CD14-positive monocyte (primary cell): ENCODE results near the gene XNDC1N. TPM values are rescaled to one million over a fixed set of nuclear protein-coding genes. Genes with fewer than 3 reads are reported as not detected.

Experiments used
- DNase-seq, 3 donors: peaks; one replicate each; pipeline ENCODE4 v3.0.0-alpha.2; 2011 to 2022
- H2AFZ ChIP-seq: 2 replicates; pipeline ENCODE4 v1.6.0; 2012; ENCODE audit warnings: mild to moderate bottlenecking, low read depth, low read length, inconsistent platforms; ENCODE audit not compliant: insufficient read depth, poor library complexity, severe bottlenecking
- H3K27ac ChIP-seq, 2 donors: 1 replicate in 1 of 2; 2 replicates in 1 of 2; pipeline ENCODE4 v1.5.1; 2012 to 2013; ENCODE audit warnings: low read length in 2 of 2, control low read depth in 1 of 2, inconsistent platforms in 1 of 2, low read depth in 1 of 2, mild to moderate bottlenecking in 1 of 2
- H3K27me3 ChIP-seq, 2 donors: one replicate each; pipeline versions ENCODE4 v1.6.0 to v1.6.1; 2011 to 2013; ENCODE audit warnings: low read length in 2 of 2; ENCODE audit not compliant: control insufficient read depth in 2 of 2, insufficient read depth in 2 of 2
- H3K36me3 ChIP-seq, 2 donors: replicated peaks in 1 of 2; 1 replicate in 1 of 2; 2 replicates in 1 of 2; pipeline versions ENCODE4 v1.5.1 to v1.6.1; 2012 to 2013; ENCODE audit warnings: low read length in 2 of 2, control low read depth in 1 of 2, inconsistent platforms in 1 of 2, mild to moderate bottlenecking in 1 of 2; ENCODE audit not compliant: insufficient read depth in 2 of 2, control insufficient read depth in 1 of 2
- H3K4me1 ChIP-seq, 2 donors: 1 replicate in 1 of 2; 2 replicates in 1 of 2; pipeline versions ENCODE4 v1.5.1 to v1.6.1; 2012 to 2013; ENCODE audit warnings: low read length in 2 of 2, control low read depth in 1 of 2, inconsistent platforms in 1 of 2, mild to moderate bottlenecking in 1 of 2, moderate library complexity in 1 of 2; ENCODE audit not compliant: insufficient read depth in 2 of 2, control insufficient read depth in 1 of 2
- H3K4me2 ChIP-seq: replicated peaks from 2 replicates; pipeline ENCODE3; 2012; ENCODE audit warnings: low read length, moderate library complexity, mild to moderate bottlenecking; ENCODE audit not compliant: poor library complexity, severe bottlenecking; ENCODE audit errors: extremely low read depth
- H3K4me3 ChIP-seq, 3 experiments: fragments of 200-600 bp in 1 of 3; sonication (generic) in 1 of 3; replicated peaks in 1 of 3; 1 replicate in 2 of 3; 2 replicates in 1 of 3; pipeline ENCODE4 v1.5.1; 2011 to 2013; ENCODE audit warnings: low read length in 3 of 3, mild to moderate bottlenecking in 3 of 3, control low read depth in 2 of 3, low read depth in 2 of 3, inconsistent platforms in 1 of 3, moderate library complexity in 1 of 3
- H3K79me2 ChIP-seq: 2 replicates; pipeline ENCODE4 v1.6.0; 2012; ENCODE audit warnings: mild to moderate bottlenecking, control low read depth, inconsistent platforms, low read length, moderate library complexity; ENCODE audit not compliant: insufficient read depth
- H3K9ac ChIP-seq: 2 replicates; pipeline ENCODE4 v1.6.0; 2017; ENCODE audit warnings: low read length, mild to moderate bottlenecking; ENCODE audit not compliant: insufficient read depth, poor library complexity, severe bottlenecking
- H3K9me3 ChIP-seq, 2 donors: replicated peaks in 1 of 2; 1 replicate in 1 of 2; 2 replicates in 1 of 2; pipeline versions ENCODE4 v1.5.1 to v1.6.1; 2012 to 2013; ENCODE audit warnings: low read length in 2 of 2, control low read depth in 1 of 2; ENCODE audit not compliant: control insufficient read depth in 1 of 2, insufficient read depth in 1 of 2
- H4K20me1 ChIP-seq: 2 replicates; pipeline ENCODE4 v1.6.0; 2012; ENCODE audit warnings: mild to moderate bottlenecking, low read length, control low read depth, moderate library complexity; ENCODE audit not compliant: insufficient read depth
- H3K27ac Mint-ChIP-seq, 7 donors: one replicate each; pipeline ENCODE4 v1.8.0; 2020; ENCODE audit warnings: mild to moderate bottlenecking in 7 of 7, mixed read lengths in 7 of 7, moderate library complexity in 6 of 7, inconsistent platforms in 2 of 7
- H3K27me3 Mint-ChIP-seq, 3 donors: one replicate each; pipeline ENCODE4 v1.8.0; 2021 to 2022; ENCODE audit warnings: low read depth in 3 of 3, mild to moderate bottlenecking in 3 of 3, mixed read lengths in 3 of 3, moderate library complexity in 3 of 3, inconsistent platforms in 1 of 3
- H3K36me3 Mint-ChIP-seq, 2 donors: one replicate each; pipeline ENCODE4 v1.8.0; 2020; ENCODE audit warnings: mixed read lengths in 2 of 2, inconsistent platforms in 1 of 2, mild to moderate bottlenecking in 1 of 2
- H3K4me1 Mint-ChIP-seq: one replicate; pipeline ENCODE4 v1.8.0; 2020; ENCODE audit warnings: mild to moderate bottlenecking, mixed read lengths
- H3K4me3 Mint-ChIP-seq, 2 donors: one replicate each; pipeline ENCODE4 v1.8.0; 2020; ENCODE audit warnings: mild to moderate bottlenecking in 2 of 2, mixed read lengths in 2 of 2, moderate library complexity in 1 of 2
- H3K9me3 Mint-ChIP-seq, 7 donors: one replicate each; pipeline ENCODE4 v1.8.0; 2020 to 2022; ENCODE audit warnings: mixed read lengths in 7 of 7, mild to moderate bottlenecking in 6 of 7, moderate library complexity in 6 of 7, inconsistent platforms in 2 of 7
- CTCF ChIP-seq: fragments of 200-600 bp; IDR thresholded peaks from one replicate; pipeline ENCODE4 v1.8.0; 2022; ENCODE audit warnings: antibody characterized with exemption, mild to moderate bottlenecking
- WGBS: methylation state at CpG from one replicate; pipeline ENCODE4 v1.1.5; 2013; ENCODE audit warnings: missing lambda C conversion rate; ENCODE audit not compliant: insufficient coverage; 5-methylcytosine and 5-hydroxymethylcytosine counted together
- intact Hi-C, 2 donors: fragments of 100-400 bp; cut with micrococcal nuclease; formaldehyde crosslinking; loops; one replicate each; pipeline versions ENCODE4 v1.15.0 to v1.15.1; 2023
- polyA plus RNA-seq, 3 donors: library from polyadenylated mRNA; depleted of rRNA in 1 of 3; unstranded in 2 of 3; stranded (reverse) in 1 of 3; fragments of 300-500 nt in 2 of 3; fragments of >200 nt in 1 of 3; fragmentation: Illumina TruSeq in 2 of 3; gene quantifications; 1 replicate in 2 of 3; 2 replicates in 1 of 3; pipeline ENCODE4 v1.2.3, GENCODE V29; 2012 to 2021

Gene XNDC1N
- polyA plus RNA-seq, 3 donors, result 0.80 to 2.1 (median 0.99) TPM

- H3K4me1 Mint-ChIP-seq, result peaks cover 26% of the 10 kb centered on the region
Measured at GRCh38 chr11:71933141-71933933, 4.9 kb upstream of the XNDC1N start.

GRCh38 chr11:71931245-71931602, 2.8 kb upstream of the XNDC1N start:
- Mint-ChIP-seq H3K4me1 (peaks cover 31% of the 10 kb centered on the region), H3K4me3 (no peak overlapping the region), H3K9me3 (peaks cover 0 to 2% (median 0%) of the 10 kb centered on the region in 7 donors), H3K27me3 (peaks cover 0 to 1% (median 0%) of the 10 kb centered on the region in 3 donors), H3K36me3 (peaks cover 0 to 4% of the 10 kb centered on the region in 2 donors), H3K27ac (no peak overlapping the region)
- Histone ChIP-seq H3K36me3 (no peaks in the 10 kb centered on the region), H3K4me3 (no peak overlapping the region), H3K9ac (no peak overlapping the region), H3K79me2 (peaks cover 86% of the 10 kb centered on the region), H3K9me3 (no peaks in the 10 kb centered on the region), H4K20me1 (peaks cover 39% of the 10 kb centered on the region), H3K27me3 (no peaks in the 10 kb centered on the region), H3K4me2 (no peak overlapping the region), H2AFZ (no peak overlapping the region), H3K27ac (no peak overlapping the region), H3K4me1 (peaks cover 17 to 25% of the 10 kb centered on the region in 2 donors)
- intact Hi-C loops, result no loop called here
- TF ChIP-seq CTCF, result no peak
- no peak for DNase-seq
- WGBS, result 100% methylated on average over 1 of the region's 2 CpGs

More at GRCh38 chr11:71933141-71933933, 4.9 kb upstream of the XNDC1N start:
- Mint-ChIP-seq H3K27me3 (peaks cover 0 to 1% (median 0%) of the 10 kb centered on the region in 3 donors), H3K4me3 (no peak overlapping the region), H3K27ac (peak overlapping the region in 1 of 7 donors; percentile 7), H3K36me3 (peaks cover 8 to 16% of the 10 kb centered on the region in 2 donors), H3K9me3 (no peaks in the 10 kb centered on the region)
- no peak for TF ChIP-seq CTCF
- no peaks in the 10 kb centered on the region for H3K27me3 ChIP-seq
- H3K9me3 ChIP-seq, result no peaks in the 10 kb centered on the region
- no peak overlapping the region for H2AFZ ChIP-seq
- no peak overlapping the region for H3K27ac ChIP-seq
- 100% methylated on average over 1 of the region's 4 CpGs for WGBS
- H3K36me3 ChIP-seq, result peaks cover 0 to 9% of the 10 kb centered on the region in 2 donors
- H3K79me2 ChIP-seq, result peaks cover 88% of the 10 kb centered on the region
- H3K4me3 ChIP-seq, result no peak overlapping the region
- no peak overlapping the region for H3K9ac ChIP-seq
- no peak for DNase-seq
- intact Hi-C loops, result no loop called here
- H3K4me2 ChIP-seq, result no peak overlapping the region
- H3K4me1 ChIP-seq, result peaks cover 11 to 15% of the 10 kb centered on the region in 2 donors
- peaks cover 45% of the 10 kb centered on the region for H4K20me1 ChIP-seq
